IMR-90 (cell line): ENCODE measurements around the gene IGF2BP3. TPM values are rescaled to one million over a fixed set of nuclear protein-coding genes. Genes with fewer than 3 reads are reported as not detected.

Source experiments
- ATAC-seq: fragments of 200-7000 bp; cut with Tn5 transposase; 2 replicates; pipeline ENCODE4 v1.9.1; 2020; ENCODE audit warnings: low read depth, mild to moderate bottlenecking, moderate library complexity
- BruUV-seq: library from RNA; stranded (reverse); fragments of 400-500 nt; replicated peaks from 2 replicates; lab custom pipeline; 2021; lab: Mats Ljungman, UMichigan
- CTCF ChIA-PET: fragments of 300-600 bp; formaldehyde crosslinking; extraction: SDS; loops from one replicate; lab custom pipeline; 2021; ENCODE audit warnings: antibody characterized with exemption; lab: Yijun Ruan, JAX
- POLR2A ChIA-PET: fragments of 300-600 bp; sonication (Branson Sonifier 250); formaldehyde crosslinking; loops from one replicate; lab custom pipeline; 2022; ENCODE audit warnings: antibody characterized with exemption; ENCODE audit not compliant: unreplicated experiment; lab: Charles Lee
- DNase-seq: peaks from one replicate; pipeline ENCODE4 v3.0.0; 2013
- H2AFZ ChIP-seq: replicated peaks from 2 replicates; pipeline ENCODE3; 2013; ENCODE audit warnings: low read length, mild to moderate bottlenecking; ENCODE audit not compliant: poor library complexity
- H2AK5ac ChIP-seq: 2 replicates; pipeline ENCODE4 v1.6.1; 2013; ENCODE audit warnings: low read depth, low read length, inconsistent platforms
- H2AK9ac ChIP-seq: replicated peaks from 2 replicates; pipeline ENCODE3; 2013; ENCODE audit warnings: mild to moderate bottlenecking, low read depth, low read length, moderate library complexity; ENCODE audit not compliant: poor library complexity
- H2BK120ac ChIP-seq: 2 replicates; pipeline ENCODE4 v1.6.1; 2013; ENCODE audit warnings: low read depth, low read length, inconsistent platforms
- H2BK15ac ChIP-seq: 3 replicates; pipeline ENCODE4 v1.6.1; 2013; ENCODE audit warnings: low read depth, low read length, inconsistent platforms
- H2BK20ac ChIP-seq: 2 replicates; pipeline ENCODE4 v1.6.1; 2013; ENCODE audit warnings: low read depth, mild to moderate bottlenecking, inconsistent platforms, low read length, moderate library complexity
- H2BK5ac ChIP-seq: 2 replicates; pipeline ENCODE4 v1.6.1; 2013; ENCODE audit warnings: mild to moderate bottlenecking, low read depth, low read length, inconsistent platforms; ENCODE audit not compliant: poor library complexity, severe bottlenecking
- H3K14ac ChIP-seq: replicated peaks from 2 replicates; pipeline ENCODE4 v1.6.1; 2013; ENCODE audit warnings: low read depth, low read length, inconsistent platforms
- H3K18ac ChIP-seq: 2 replicates; pipeline ENCODE4 v1.6.1; 2013; ENCODE audit warnings: low read depth, low read length, control low read depth
- H3K23ac ChIP-seq: 2 replicates; pipeline ENCODE4 v1.6.1; 2013; ENCODE audit warnings: low read depth, low read length, inconsistent platforms
- H3K27ac ChIP-seq: 2 replicates; pipeline ENCODE4 v1.5.1; 2013; ENCODE audit warnings: mild to moderate bottlenecking, control low read depth, low read length; ENCODE audit not compliant: insufficient read depth
- H3K27me3 ChIP-seq: 2 replicates; pipeline ENCODE4 v1.6.1; 2013; ENCODE audit warnings: low read length; ENCODE audit not compliant: control insufficient read depth, insufficient read depth
- H3K36me3 ChIP-seq: 2 replicates; pipeline ENCODE4 v1.6.1; 2013; ENCODE audit warnings: low read length, mixed read lengths; ENCODE audit not compliant: control insufficient read depth, insufficient read depth
- H3K4ac ChIP-seq: 2 replicates; pipeline ENCODE4 v1.6.1; 2013; ENCODE audit warnings: low read depth, low read length, inconsistent platforms
- H3K4me1 ChIP-seq: 2 replicates; pipeline ENCODE4 v1.6.1; 2013; ENCODE audit warnings: low read length, mixed read lengths; ENCODE audit not compliant: control insufficient read depth, insufficient read depth
- H3K4me2 ChIP-seq: 2 replicates; pipeline ENCODE4 v1.6.1; 2013; ENCODE audit warnings: low read depth, mild to moderate bottlenecking, control low read depth, low read length, moderate library complexity
- H3K4me3 ChIP-seq: 2 replicates; pipeline ENCODE4 v1.5.1; 2013; ENCODE audit warnings: low read depth, mild to moderate bottlenecking, control low read depth, low read length, moderate library complexity; ENCODE audit not compliant: insufficient read depth
- H3K56ac ChIP-seq: 2 replicates; pipeline ENCODE4 v1.6.1; 2013; ENCODE audit warnings: low read length, inconsistent platforms; ENCODE audit not compliant: insufficient read depth; ENCODE audit errors: extremely low read depth
- H3K79me1 ChIP-seq, 2 experiments: 2 replicates each; pipeline ENCODE4 v1.6.1; 2013; ENCODE audit warnings: low read length in 2 of 2, inconsistent platforms in 1 of 2, low read depth in 1 of 2
- H3K9ac ChIP-seq: 2 replicates; pipeline ENCODE4 v1.6.1; 2013; ENCODE audit warnings: low read depth, low read length, control low read depth
- H3K9me1 ChIP-seq: 2 replicates; pipeline ENCODE4 v1.6.1; 2013; ENCODE audit warnings: low read length, inconsistent platforms; ENCODE audit not compliant: insufficient read depth
- H3K9me3 ChIP-seq: 2 replicates; pipeline ENCODE4 v1.6.1; 2013; ENCODE audit warnings: low read length; ENCODE audit not compliant: control insufficient read depth, insufficient read depth
- H4K20me1 ChIP-seq: 2 replicates; pipeline ENCODE4 v1.6.1; 2013; ENCODE audit warnings: low read length, inconsistent platforms; ENCODE audit not compliant: insufficient read depth
- H4K5ac ChIP-seq: 2 replicates; pipeline ENCODE4 v1.6.1; 2013; ENCODE audit warnings: mild to moderate bottlenecking, low read depth, low read length, control low read depth
- H4K8ac ChIP-seq, 2 experiments: 2 replicates each; pipeline ENCODE4 v1.6.1; 2013; ENCODE audit warnings: low read depth in 2 of 2, low read length in 2 of 2, control low read depth in 1 of 2, inconsistent platforms in 1 of 2
- H4K91ac ChIP-seq: 2 replicates; pipeline ENCODE4 v1.6.1; 2013; ENCODE audit warnings: low read depth, low read length, inconsistent platforms; ENCODE audit not compliant: insufficient read depth
- BHLHE40 ChIP-seq: fragments of 150-350 bp; IDR thresholded peaks from 2 replicates; pipeline ENCODE4 v1.6.1; 2016; ENCODE audit warnings: mild to moderate bottlenecking, low read depth, low read length
- CEBPB ChIP-seq: IDR thresholded peaks from 2 replicates; pipeline ENCODE4 v1.6.1; 2012; ENCODE audit warnings: low read depth, low read length, improper control_type of control experiment
- CHD1 ChIP-seq: IDR thresholded peaks from 2 replicates; pipeline ENCODE4 v1.6.1; 2012; ENCODE audit warnings: low read depth, low read length, improper control_type of control experiment
- CTCF ChIP-seq: conservative IDR thresholded peaks from 2 replicates; pipeline ENCODE4 v1.5.1; 2012; ENCODE audit warnings: mild to moderate bottlenecking, low read depth, low read length, improper control_type of control experiment
- ELK1 ChIP-seq: fragments of 150-350 bp; IDR thresholded peaks from 2 replicates; pipeline ENCODE4 v1.6.1; 2016; ENCODE audit warnings: low read depth, mild to moderate bottlenecking, low read length, moderate library complexity, borderline replicate concordance
- FOS ChIP-seq: fragments of 150-350 bp; IDR thresholded peaks from 2 replicates; pipeline ENCODE4 v1.6.1; 2016; ENCODE audit warnings: low read depth, low read length
- MAFK ChIP-seq: IDR thresholded peaks from 2 replicates; pipeline ENCODE4 v1.6.1; 2012; ENCODE audit warnings: low read depth, low read length, improper control_type of control experiment
- MAZ ChIP-seq: IDR thresholded peaks from 2 replicates; pipeline ENCODE4 v1.6.1; 2012; ENCODE audit warnings: low read depth, mild to moderate bottlenecking, low read length, improper control_type of control experiment, moderate library complexity, borderline replicate concordance
- MXI1 ChIP-seq: IDR thresholded peaks from 2 replicates; pipeline ENCODE4 v1.6.1; 2012; ENCODE audit warnings: low read depth, mild to moderate bottlenecking, low read length, moderate library complexity, borderline replicate concordance
- NFE2L2 ChIP-seq: fragments of 150-350 bp; IDR thresholded peaks from 2 replicates; pipeline ENCODE4 v1.6.1; 2016; ENCODE audit warnings: low read depth, mild to moderate bottlenecking, low read length
- POLR2A ChIP-seq: IDR thresholded peaks from 2 replicates; pipeline ENCODE4 v1.6.1; 2012; ENCODE audit warnings: mild to moderate bottlenecking, low read depth, low read length
- RAD21 ChIP-seq: IDR thresholded peaks from 2 replicates; pipeline ENCODE4 v1.6.1; 2012; ENCODE audit warnings: low read length, improper control_type of control experiment
- RCOR1 ChIP-seq: IDR thresholded peaks from 2 replicates; pipeline ENCODE4 v1.6.1; 2012; ENCODE audit warnings: mild to moderate bottlenecking, low read length, improper control_type of control experiment; ENCODE audit not compliant: insufficient replicate concordance
- SMC3 ChIP-seq: fragments of 150-350 bp; IDR thresholded peaks from 2 replicates; pipeline ENCODE4 v1.6.1; 2016; ENCODE audit warnings: low read depth, mild to moderate bottlenecking, antibody characterized with exemption, low read length, moderate library complexity
- USF2 ChIP-seq: fragments of 150-350 bp; IDR thresholded peaks from 2 replicates; pipeline ENCODE4 v1.6.1; 2017; ENCODE audit warnings: mild to moderate bottlenecking, antibody characterized with exemption, low read length, low read depth
- WGBS, 2 experiments: methylation state at CpG; one replicate each; pipeline versions ENCODE4 v1.1.5 to v1.1.7; 2013; ENCODE audit warnings: missing lambda C conversion rate in 2 of 2; ENCODE audit not compliant: insufficient read length in 1 of 2; ENCODE audit errors: extremely low coverage in 2 of 2; 5-methylcytosine and 5-hydroxymethylcytosine counted together
- dilution Hi-C: fragments of 300-500 bp; cut with HindIII; formaldehyde crosslinking; loops from one replicate; pipeline ENCODE4 v1.14.3; 2018; ENCODE audit warnings: low sequenced_read_pairs; ENCODE audit not compliant: unreplicated experiment
- in situ Hi-C: fragments of 300-500 bp; cut with MboI; formaldehyde crosslinking; loops from 3 replicates; pipeline ENCODE4 v1.14.3; 2019; ENCODE audit warnings: low sequenced_read_pairs, inconsistent platforms, mixed read lengths
- intact Hi-C: fragments of 100-400 bp; cut with micrococcal nuclease; formaldehyde crosslinking; loops from 2 replicates; pipeline ENCODE4 v1.10.0; 2022
- polyA plus RNA-seq, 3 experiments: library from polyadenylated mRNA; depleted of rRNA; stranded (reverse); fragments of >200 nt; gene quantifications; 2 replicates each; pipeline ENCODE4 v1.2.3, GENCODE V29; 2012; ENCODE audit warnings: low replicate concordance in 1 of 3
- total RNA-seq: library from RNA; depleted of rRNA; stranded (reverse); fragments of >200 nt; gene quantifications from 2 replicates; pipeline ENCODE4 v1.2.3, GENCODE V29; 2012

IGF2BP3 gene
- total and polyA plus RNA-seq, 2 of the 4 experiments (the other 2 are of a cell fraction) = 50.9 to 59.3 TPM

- ATAC-seq (no peak), DNase-seq (no peak)
- Histone ChIP-seq H2BK20ac (no peak overlapping the region), H3K27ac (no peak overlapping the region), H3K9me1 (no peaks in the 10 kb centered on the region), H3K4ac (no peak overlapping the region), H3K4me1 (no peaks in the 10 kb centered on the region), H4K20me1 (no peaks in the 10 kb centered on the region), H3K4me2 (no peak overlapping the region), H2BK5ac (no peak overlapping the region), H3K18ac (no peak overlapping the region), H2AFZ (no peak overlapping the region), H3K14ac (no peak overlapping the region), H2AK9ac (no peak overlapping the region), H3K56ac (no peak overlapping the region), H3K36me3 (no peaks in the 10 kb centered on the region), H3K27me3 (peaks cover 17% of the 10 kb centered on the region), H3K9me3 (0 out of 2 replicates have a peak, but pooled peaks cover 2% of the 10 kb centered on the region), H3K4me3 (no peak overlapping the region), H4K5ac (no peak overlapping the region), H4K91ac (no peak overlapping the region), H3K79me1 (no peaks in the 10 kb centered on the region), H3K23ac (no peak overlapping the region), H4K8ac (no peak overlapping the region), H2AK5ac (no peak overlapping the region), H2BK15ac (no peak overlapping the region), H3K9ac (no peak overlapping the region), H2BK120ac (no peak overlapping the region)
- WGBS, 2 experiments = no CpG with 5 or more reads among the region's 2 CpGs
- dilution Hi-C loops = no loop called here
- no TSS peak for BruUV-seq
- ChIA-PET POLR2A (no interaction called here), CTCF (no interaction called here)
- intact Hi-C loops = no loop called here
- TF ChIP-seq BHLHE40 = no peak
- no peak for TF ChIP-seq CTCF
- no peak for TF ChIP-seq SMC3
- TF ChIP-seq CHD1 = no peak
- TF ChIP-seq CEBPB = no peak
- no peak for TF ChIP-seq FOS
- TF ChIP-seq ELK1 = no peak
- no peak for TF ChIP-seq USF2
- TF ChIP-seq MAZ = no peak
- no peak for TF ChIP-seq RAD21
- TF ChIP-seq NFE2L2 = no peak
- no peak for TF ChIP-seq RCOR1
- TF ChIP-seq MAFK = no peak
- TF ChIP-seq POLR2A = no peak
- no peak for TF ChIP-seq MXI1
- in situ Hi-C loops = no loop called here
These were observed 203.4 kb downstream of the IGF2BP3 start for GRCh38 chr7:23266918-23267317.
